ENCODE results near the gene HMGXB3. TPM values are rescaled to one million over a fixed set of nuclear protein-coding genes. Genes with fewer than 3 reads are reported as not detected.

Gene HMGXB3
- total RNA-seq, 3 donors from 2014 or later (not counting 1 experiment from before 2014, with no cell fraction given) = 39.0 to 46.5 (median 45.8) TPM

GRCh38 chr5:150097152-150097551 lies 96.6 kb downstream of the HMGXB3 start:
- Mint-ChIP-seq H3K36me3 (no peaks in the 10 kb centered on the region), H3K27ac (no peak overlapping the region), H3K27me3 (ENCODE audit: low read depth in 2 of 2) (peaks cover 23 to 51% of the 10 kb centered on the region in 2 donors), H3K4me1 (no peaks in the 10 kb centered on the region), H3K9me3 (no peaks in the 10 kb centered on the region), H3K4me3 (no peak overlapping the region)
- H3K4me3 ChIP-seq (ENCODE audit: low read length) = no peak overlapping the region
- DNase-seq (no peak), ATAC-seq (no peak)
- H3K36me3 ChIP-seq (ENCODE audit: control insufficient read depth, insufficient read depth, low read length) = no peaks in the 10 kb centered on the region
- no peaks in the 10 kb centered on the region for H3K4me1 ChIP-seq (ENCODE audit: control insufficient read depth, insufficient read depth, low read length)
- no peaks in the 10 kb centered on the region for H3K27me3 ChIP-seq (ENCODE audit: control insufficient read depth, insufficient read depth, low read length)
- no peaks in the 10 kb centered on the region for H3K9me3 ChIP-seq (ENCODE audit: control insufficient read depth, insufficient read depth, low read length)
- TF ChIP-seq, protein P1, sequence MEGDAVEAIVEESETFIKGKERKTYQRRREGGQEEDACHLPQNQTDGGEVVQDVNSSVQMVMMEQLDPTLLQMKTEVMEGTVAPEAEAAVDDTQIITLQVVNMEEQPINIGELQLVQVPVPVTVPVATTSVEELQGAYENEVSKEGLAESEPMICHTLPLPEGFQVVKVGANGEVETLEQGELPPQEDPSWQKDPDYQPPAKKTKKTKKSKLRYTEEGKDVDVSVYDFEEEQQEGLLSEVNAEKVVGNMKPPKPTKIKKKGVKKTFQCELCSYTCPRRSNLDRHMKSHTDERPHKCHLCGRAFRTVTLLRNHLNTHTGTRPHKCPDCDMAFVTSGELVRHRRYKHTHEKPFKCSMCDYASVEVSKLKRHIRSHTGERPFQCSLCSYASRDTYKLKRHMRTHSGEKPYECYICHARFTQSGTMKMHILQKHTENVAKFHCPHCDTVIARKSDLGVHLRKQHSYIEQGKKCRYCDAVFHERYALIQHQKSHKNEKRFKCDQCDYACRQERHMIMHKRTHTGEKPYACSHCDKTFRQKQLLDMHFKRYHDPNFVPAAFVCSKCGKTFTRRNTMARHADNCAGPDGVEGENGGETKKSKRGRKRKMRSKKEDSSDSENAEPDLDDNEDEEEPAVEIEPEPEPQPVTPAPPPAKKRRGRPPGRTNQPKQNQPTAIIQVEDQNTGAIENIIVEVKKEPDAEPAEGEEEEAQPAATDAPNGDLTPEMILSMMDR (IDR thresholded peaks at IDR 0.05) = no peak
- intact Hi-C loops (cut with micrococcal nuclease) = no loop called here
- no peak overlapping the region for H3K27ac ChIP-seq (ENCODE audit: low read length)

- no peak overlapping the region for H3K4me3 ChIP-seq (ENCODE audit: low read length)
- WGBS (ENCODE audit: insufficient coverage) = 94% methylated on average over 6 of the region's 6 CpGs
- H3K27ac ChIP-seq (ENCODE audit: low read length) = no peak overlapping the region
- no peak for ATAC-seq
- no peaks in the 10 kb centered on the region for H3K9me3 Mint-ChIP-seq
- H3K36me3 Mint-ChIP-seq = no peaks in the 10 kb centered on the region
- peaks cover 14 to 31% of the 10 kb centered on the region in 2 donors for H3K27me3 Mint-ChIP-seq (ENCODE audit: low read depth in 2 of 2)
- intact Hi-C loops (cut with micrococcal nuclease) = no loop called here
- no peaks in the 10 kb centered on the region for H3K4me1 ChIP-seq (ENCODE audit: control insufficient read depth, insufficient read depth, low read length)
- H3K4me1 Mint-ChIP-seq = no peaks in the 10 kb centered on the region
- no peak overlapping the region for H3K27ac Mint-ChIP-seq
- TF ChIP-seq, protein P1 (IDR thresholded peaks at IDR 0.05) = no peak
- no peak overlapping the region for H3K4me3 Mint-ChIP-seq
- no peaks in the 10 kb centered on the region for H3K27me3 ChIP-seq (ENCODE audit: control insufficient read depth, insufficient read depth, low read length)
- no peaks in the 10 kb centered on the region for H3K36me3 ChIP-seq (ENCODE audit: control insufficient read depth, insufficient read depth, low read length)
- H3K9me3 ChIP-seq (ENCODE audit: control insufficient read depth, insufficient read depth, low read length) = no peaks in the 10 kb centered on the region
- DNase-seq = no peak
These were observed 100.5 kb downstream of the HMGXB3 start for GRCh38 chr5:150101023-150101422.

Other genes starting within 250 kb of the HMGXB3 start
- gene PDE6A, start 55.9 kb upstream of the HMGXB3 start, total RNA-seq = not detected
- 10 to 100 TPM in 1 of 3 donors, 1 to 10 TPM in 2; 6.2 to 10.9 (median 8.1) TPM for gene SLC26A2, start 40.0 kb upstream of the HMGXB3 start, total RNA-seq
- 1 to 10 TPM; 1.8 to 3.9 (median 2.5) TPM for gene TIGD6, start 85 bp upstream of the HMGXB3 start, total RNA-seq
- 10 to 100 TPM in 1 of 3 donors, 1 to 10 TPM in 2; 4.9 to 39.0 (median 7.8) TPM for gene CSF1R, start 85.8 kb downstream of the HMGXB3 start, total RNA-seq
- 10 to 100 TPM; 44.8 to 93.1 (median 61.6) TPM for gene PDGFRB, start 155.1 kb downstream of the HMGXB3 start, total RNA-seq
- gene CDX1, start 166.0 kb downstream of the HMGXB3 start, total RNA-seq = not detected
- gene SLC6A7, start 189.3 kb downstream of the HMGXB3 start, total RNA-seq = not detected

All from natural killer cell (primary cell).